Renal cortical epithelial cell (primary cell): ENCODE measurements around the gene VAV1. TPM values are rescaled to one million over a fixed set of nuclear protein-coding genes. Genes with fewer than 3 reads are reported as not detected.
"Not testable (repeated sequence)": the region's sequence is repeated elsewhere in the genome, so short reads cannot be mapped to it uniquely, and the experiment has no call there.

Source experiments
- DNase-seq: peaks from one replicate; pipeline ENCODE4 v3.0.0-alpha.2; 2011; ENCODE audit warnings: low read depth
- total RNA-seq: library from RNA; depleted of rRNA; stranded (reverse); fragments of >200 nt; gene quantifications from 2 replicates; pipeline ENCODE4 v1.2.3, GENCODE V29; 2014

Gene VAV1
- total RNA-seq, 1 donor from 2014 or later: 0.05 TPM

DNA sequence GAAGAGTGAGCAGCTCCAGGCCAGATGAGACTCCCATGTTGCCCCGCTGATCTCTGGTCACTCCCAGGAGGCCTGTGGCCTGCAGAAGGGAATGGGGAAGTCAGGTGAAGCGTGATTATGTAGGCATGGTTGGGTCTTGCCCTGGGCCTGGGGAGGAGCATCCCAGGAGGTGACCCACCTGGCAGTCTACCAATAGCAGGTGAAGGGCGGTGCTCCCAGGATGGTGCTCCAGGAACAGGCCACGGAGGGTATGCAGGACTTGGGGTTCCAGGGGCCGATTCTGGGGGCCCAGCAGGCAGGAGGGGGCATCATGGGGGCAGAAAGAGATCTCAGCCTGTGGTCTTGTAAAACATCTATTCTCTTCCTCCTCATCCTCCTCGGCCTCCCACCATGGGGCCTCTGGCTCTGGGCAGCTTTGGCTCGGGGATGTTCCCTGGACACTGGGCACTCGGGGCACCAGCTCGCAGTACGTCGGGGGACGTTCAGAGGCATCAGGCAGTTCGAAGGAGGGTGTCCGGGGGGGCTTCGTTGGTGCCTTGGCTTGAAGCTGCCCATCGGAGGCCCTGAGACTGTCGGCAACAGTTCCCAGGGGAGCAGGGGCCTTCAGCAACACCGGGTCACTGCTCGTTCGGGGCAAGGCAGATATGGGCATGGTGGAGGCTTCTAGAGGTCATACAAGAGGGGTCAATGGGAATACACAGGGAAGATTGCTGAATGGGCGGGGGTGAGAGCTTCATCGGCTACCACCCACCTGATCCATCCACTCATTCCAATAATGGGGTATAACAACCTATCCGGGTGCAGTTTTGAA is 17.6 kb upstream of the VAV1 start:
- DNase-seq: no peak

DNA sequence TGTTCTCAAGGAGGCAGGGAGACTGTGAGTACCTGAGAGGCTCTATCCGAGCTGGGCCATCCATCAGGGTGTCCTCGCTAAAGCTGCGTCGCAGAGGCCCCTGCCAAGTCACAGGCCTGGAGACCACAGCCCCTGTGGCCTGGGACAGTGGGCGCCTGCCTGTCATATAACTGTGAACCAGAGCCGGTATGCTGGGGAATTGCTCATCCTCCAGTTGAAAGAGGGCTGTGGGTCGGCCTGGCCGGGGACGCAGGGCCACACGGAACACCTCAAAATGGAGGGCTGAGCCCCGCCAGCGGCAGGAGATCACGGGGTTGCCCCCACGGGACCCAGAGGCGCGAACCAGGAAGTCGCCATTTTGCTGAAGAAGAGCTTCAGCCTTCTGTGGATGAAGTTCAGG is 11.9 kb upstream of the VAV1 start:
- no peak for DNase-seq

DNA sequence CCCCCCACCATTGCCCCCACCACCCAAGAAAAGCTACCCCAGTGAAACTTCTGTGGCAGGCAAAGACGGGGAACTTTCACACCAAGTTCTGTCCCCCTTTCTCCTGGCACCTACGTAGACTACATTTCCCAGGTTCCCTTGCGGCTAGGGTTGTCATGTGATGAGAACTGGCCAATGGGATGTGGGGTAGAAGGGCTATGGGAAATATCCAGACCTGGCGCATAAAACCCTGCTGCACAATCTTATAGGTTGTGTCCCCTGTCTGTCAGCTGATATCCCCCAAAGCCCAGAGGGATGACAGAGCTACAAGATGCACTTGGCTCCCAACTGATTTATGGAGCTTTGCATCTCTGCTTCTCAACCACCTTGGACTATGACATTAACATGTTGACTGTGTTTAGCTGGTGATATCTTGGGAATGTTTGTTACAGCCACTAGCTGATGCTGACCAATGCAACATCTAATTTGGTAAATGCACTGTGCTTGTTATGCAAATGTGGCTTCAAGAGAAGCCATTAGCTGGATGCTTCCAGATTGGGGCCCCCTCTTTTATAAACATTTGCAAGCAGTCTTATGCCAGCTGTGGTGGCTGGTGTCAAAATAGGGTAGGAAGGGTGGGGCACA is 11.3 kb upstream of the VAV1 start:
- DNase-seq: no peak

DNA sequence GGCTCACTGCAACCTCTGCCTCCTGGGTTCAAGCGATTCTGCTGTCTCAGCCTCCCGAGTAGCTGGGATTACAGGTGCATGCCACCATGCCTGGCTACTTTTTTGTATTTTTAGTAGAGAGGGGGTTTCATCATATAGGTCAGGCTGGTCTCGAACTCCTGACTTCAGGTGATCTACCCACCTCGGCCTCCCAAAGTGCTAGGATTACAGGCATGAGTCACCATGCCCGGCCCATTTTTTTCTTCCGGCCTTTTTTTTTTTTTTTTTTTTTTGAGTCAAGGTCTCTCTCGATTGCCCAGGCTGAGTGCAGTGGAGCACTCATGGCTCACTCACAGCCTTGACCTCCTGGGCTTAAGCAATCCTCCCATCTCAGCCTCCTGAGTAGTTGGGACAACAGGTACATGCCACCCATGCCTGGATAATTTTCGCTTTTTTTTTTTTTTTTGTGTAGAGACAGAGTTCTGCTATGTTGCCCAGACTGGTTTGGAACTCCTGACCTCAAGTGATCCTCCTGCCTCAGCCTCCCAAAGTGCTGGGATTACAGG is 10.2 kb upstream of the VAV1 start:
- DNase-seq: not testable (repeated sequence)

DNA sequence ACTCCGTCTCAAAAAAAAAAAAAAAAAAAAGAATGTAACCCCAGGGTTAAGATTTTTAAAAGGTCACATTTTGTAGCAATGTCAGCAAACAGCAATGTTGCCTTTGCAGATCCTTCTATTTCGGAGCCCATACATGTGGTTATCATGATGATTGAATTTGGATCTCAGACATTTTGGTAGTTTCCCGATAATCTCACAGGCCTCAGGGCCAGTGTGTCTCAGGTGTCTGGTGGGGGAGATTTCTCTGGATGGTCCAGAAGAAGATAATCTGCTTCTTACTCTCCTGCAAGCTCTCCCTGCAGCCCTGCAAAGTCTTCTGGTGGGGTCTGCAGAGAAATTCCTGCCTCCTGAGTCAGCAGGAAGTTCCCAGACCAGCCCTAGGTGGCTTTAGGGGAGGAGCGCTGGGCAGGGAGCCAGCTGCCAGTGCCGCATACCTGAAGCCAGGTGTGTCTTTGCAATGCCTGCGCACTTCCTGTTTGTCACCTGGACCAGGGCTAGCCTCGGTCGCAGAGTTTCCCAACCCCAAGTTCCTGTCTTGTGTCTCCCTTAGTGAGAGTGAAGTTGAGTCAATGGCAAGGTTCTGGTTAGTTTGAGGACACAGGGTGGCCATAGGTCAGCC is 6.7 kb upstream of the VAV1 start:
- peak; percentile 70 for DNase-seq

DNA sequence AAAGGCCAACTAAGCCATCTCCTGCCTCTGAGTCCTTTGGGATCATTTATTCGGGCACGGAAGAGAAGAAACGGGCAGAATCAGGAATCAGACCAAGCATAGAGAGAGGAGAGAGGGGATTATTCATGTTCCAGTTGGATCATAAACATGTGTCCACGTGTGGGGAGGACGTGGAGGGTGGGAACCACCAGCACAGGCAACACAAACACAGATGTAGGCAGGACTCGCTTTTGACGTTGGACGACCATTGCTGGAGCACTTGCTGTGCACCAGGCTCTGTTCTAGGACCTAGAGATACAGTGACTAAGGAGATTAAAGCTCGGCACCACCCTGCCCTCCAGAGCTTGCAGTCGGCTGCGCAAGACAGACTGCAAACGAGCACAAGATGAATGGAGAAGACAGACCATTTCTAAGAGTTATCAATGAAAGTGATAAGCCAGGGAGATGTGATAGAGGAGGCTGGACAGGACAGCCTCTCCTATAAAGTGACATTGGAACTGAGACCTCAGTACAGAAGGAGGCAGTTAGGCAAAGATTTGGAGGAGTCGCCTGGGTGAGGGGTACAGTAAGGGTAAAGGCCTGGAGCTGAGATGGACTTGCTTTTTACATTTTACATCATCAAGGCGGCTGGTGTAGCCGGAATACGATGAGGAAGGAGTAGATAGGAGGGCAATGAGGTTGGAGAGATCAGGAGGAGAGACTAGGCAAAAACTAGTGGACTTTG is 6.0 kb upstream of the VAV1 start:
- no peak for DNase-seq

DNA sequence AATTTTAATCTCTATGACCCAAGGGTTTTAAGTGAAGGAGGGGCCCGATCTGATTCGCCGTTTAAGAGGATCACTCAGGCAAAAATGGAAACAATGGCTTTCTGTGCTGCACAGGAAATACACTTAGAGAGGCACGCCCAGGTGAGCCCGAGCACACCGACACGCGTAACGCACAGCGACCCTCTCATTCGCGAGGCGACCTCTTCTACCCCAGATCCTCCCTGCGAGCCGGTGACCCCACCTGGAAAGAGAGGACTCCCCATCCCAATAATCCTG is 5.5 kb upstream of the VAV1 start:
- DNase-seq: peak; percentile 30

DNA sequence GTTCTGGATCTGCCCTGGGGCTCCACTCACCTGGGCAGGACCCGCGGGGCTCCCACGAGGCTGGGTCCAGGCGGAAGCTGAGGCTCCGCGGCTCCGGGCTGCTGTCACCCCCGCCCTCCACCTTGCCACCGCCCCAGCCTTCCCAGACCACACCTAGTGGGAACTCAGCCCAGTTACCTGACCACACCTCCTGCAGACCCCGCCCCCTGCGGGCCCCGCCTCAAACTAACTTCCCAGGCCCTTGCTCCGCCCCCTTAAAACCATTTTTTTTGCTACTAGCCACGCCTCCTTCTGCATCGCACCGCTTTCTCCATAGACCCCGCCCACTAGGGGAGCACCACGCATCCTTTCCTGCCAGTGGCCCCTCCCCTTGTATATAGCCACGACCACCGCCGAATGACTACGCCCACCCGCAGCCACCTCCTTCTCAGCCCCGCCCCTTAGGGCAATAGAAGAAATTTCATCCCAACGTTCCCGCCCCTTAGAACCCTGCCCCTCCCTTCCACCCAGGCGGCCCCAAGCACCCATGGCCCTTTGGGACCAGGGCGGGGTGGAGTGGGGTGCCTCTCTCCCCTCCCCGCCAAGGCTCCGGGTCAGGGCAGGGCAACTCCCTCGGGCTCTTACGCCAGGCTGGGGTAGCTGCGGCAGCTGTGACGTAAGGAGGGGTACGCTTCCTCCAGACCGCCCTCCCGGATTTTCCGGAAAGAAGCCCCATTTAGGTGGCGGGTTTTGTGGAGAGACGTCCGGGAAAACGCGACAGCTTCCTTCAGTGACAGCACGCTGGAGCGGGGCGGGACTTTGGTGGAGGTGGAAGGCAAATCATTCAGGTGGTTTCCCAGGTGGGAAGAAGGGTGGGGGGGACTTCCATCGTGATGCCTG is 4.9 kb upstream of the VAV1 start, which contains the start of gene SH2D3A:
TSS of gene SH2D3A (minus strand) at position 79 of the 879 bp plus-strand sequence. CDS start 3,687 bp downstream, outside the sequence.
- peak; percentile 62 for DNase-seq

DNA sequence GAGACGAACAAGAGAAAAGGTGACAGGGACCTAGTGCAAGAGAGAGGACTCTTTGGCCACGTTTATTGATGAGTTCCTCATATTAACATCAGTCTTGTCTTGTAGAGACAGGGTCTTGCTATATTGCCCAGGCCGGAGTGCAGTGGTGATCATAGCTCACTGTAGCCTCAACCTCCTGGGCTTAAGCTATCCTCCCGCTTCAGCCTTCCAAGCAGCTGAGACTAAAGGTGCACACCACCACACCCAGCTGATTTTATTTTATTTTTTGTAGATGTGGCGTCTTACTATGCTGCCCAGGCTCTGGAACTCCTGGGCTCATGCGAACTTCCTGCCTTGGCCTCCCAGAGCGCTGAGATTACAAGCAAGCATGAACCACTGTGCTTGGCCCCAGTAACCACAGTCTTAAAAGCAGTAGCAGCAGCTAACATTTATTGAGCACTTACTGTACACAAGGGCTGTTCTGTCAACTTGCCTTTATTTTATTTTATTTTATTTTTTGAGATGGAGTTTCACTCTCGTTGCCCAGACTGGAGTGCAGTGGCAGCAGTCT is 4.2 kb upstream of the VAV1 start:
- DNase-seq: no peak

DNA sequence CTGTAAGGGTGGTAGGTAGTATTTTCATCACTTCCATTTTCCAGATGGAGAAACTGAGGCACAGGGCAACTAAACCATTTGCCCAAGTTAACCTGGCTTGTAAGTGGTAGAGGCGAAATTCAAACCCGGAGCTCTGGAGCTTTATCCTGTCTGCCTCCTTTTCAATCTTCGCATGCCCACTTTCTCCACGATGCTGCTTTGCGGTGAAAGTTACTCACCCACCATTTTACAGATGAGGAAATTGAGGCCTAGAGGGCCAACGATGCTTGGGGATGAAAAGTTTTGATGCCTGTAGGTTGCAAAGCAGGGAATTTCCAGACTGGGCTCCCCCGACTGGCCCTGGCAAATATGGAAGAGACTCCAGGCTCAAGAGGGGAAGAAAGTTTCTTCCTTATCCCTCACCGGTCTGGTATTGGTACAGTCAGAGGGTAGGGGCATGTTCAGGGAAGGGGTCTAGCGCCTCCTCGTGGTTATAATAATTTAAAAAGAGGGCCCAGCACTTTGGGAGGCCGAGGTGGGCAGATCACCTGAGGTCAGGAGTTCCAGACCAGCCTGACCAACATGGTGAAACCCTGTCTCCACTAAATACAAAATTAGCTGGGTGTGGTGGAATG is 3.4 kb upstream of the VAV1 start:
- DNase-seq: no peak

DNA sequence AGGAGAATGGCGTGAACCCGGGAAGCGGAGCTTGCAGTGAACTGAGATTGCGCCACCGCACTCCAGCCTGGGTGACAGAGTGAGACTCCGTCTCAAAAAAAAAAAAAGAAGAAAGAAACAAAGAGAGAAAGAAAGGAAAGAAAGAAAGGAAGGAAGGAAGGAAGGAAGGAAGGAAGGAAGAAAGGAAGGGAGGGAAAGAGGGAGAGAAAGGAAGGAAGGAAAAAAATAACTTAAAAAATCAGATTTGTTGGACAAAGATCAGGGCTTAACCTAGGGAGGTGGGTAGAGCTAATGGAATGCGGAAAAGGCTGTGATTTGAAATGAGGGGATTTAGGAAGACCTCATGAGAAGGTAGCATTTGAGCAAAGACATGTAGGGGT is 870 bp upstream of the VAV1 start:
- DNase-seq: not testable (repeated sequence)

DNA sequence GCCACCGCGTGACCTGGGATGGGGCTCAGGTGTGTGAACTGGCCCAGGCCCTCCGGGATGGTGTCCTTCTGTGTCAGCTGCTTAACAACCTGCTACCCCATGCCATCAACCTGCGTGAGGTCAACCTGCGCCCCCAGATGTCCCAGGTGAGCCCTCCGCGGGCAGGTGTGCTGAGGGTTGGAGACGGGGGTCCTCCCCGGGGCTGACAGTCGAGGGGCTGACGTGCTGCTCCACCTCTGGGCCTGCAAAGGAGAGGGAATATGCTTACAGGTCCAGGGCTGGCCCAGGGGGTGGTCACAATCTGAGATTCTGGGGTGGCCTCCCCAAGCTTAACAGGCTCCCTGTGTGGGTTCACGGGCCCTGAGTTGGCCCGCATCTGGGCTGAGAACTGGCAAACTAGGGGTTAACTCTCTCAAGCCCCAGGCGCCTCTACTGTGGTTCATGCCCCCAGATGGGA is 386 bp downstream of the VAV1 start:
- no peak for DNase-seq

DNA sequence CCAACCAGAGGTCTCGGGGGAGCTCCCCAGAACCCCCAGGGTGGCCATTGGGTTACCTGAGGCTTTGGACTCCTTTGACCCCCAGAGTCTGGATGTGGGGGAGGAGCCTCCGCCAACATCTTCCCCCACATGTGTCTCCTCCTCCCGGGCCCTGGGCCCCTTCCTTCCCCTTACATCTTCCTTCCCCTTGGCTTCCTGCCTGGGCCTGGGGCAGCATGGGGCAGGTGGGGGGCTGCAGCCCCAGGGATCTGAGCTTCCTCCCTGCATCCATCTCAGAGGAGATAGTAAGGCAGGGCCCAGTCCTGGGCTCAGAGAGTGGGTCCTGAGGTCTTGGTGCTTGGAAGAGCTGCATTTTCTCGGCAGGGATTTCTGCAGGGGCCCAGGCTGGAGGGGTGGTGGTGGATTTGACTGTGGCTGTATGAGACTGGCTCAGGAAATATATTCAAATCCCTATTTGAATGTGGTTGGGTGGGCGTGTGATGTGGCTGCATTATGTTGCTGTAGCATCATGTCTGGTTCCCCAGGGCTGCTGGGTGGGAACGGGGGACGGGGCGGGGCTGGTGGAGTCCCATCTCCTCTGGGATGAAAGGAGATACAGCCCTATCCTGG is 919 bp downstream of the VAV1 start:
- DNase-seq: no peak

DNA sequence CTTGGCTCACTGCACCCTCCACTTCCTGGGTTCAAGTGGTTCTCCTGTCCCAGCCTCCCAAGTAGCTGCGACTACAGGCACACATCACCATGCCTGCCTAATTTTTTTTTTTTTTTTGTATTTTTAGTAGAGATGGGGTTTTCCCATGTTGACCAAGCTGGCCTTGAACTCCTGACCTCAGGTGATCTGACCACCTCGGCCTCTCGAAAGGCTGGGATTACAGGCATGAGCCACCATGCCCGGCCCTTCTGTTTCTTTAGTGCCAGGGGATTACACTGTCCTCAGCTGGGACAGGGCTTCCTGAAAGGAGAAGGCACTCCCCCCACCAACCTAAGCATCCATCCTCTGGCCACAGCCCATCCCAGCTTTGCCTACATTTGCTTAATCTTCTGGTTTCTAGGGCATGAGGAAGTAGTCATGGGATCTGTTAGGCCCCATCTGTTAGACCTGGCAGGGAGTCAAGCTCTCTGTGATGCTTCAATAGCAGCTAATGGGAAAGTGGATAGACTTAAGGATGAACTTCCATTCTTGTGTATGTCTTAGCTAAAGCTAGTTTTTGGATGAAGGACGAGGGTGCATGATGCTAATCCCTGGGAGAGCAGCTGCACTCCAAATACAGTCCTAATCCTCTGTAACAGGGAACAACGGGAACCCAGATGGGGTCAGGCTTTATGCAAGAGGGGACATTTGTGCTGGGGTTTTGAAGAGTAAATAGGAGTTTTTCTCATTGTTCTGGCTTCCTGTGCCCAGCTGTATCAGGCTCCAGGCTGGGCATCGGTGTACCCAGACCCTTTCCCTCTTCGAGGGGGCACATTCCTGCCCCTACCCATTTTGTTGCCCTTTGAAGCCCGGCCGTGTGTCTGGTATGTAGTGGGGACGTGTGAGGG is 2.6 kb downstream of the VAV1 start:
- DNase-seq: no peak

DNA sequence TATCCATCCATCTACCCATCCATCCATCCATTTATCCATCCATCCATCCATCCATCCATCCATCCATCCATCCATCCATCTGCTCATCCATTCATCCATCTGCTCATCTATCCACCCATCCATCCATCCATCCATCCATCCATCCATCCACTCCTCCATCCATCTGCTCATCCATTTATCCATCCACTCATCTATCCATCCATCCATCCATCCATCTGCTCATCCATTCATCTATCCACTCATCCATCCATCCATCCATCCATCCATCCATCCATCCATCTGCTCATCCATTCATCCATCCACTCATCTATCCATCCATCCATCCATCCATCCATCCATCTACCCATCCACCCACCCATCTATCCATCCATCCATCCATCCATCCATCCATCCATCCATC is 3.5 kb downstream of the VAV1 start:
- DNase-seq: not testable (repeated sequence)

DNA sequence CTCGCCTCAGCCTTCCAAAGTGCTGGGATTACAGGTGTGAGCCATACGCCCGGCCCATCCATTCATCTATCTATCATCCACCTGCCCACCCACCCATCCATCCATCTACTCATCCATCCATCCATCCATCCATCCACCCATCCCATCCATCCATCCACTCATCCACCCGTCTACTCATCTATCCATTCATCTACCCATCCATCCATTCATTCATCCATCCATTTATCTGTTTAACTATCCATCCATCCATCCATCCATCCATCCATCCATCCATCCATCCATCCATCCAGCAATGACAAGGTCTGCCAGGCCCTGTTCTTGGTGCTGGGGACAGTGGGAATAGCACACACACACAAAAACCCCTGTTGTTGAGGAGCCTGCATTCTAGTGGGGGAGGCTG is 4.5 kb downstream of the VAV1 start:
- no peak for DNase-seq

DNA sequence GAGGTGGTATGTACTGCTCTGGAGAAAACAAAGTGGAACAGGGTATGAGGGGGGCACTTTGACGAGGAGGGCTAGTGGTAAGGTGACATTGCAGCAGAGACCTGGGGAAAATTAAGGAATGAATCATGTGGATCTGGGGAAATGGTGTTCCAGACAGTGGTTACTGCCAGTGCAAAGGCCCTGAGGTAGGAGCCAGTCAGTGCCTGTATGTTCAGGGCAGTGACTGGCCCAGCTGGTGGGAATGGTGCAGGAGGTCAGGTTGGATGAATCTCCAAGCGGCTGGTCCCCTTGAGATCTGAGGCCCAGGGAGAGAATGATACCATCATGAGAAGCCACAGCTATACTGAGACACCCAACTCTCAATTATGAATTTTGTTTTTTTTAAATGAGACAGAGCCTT is 4.9 kb downstream of the VAV1 start:
- no peak for DNase-seq

DNA sequence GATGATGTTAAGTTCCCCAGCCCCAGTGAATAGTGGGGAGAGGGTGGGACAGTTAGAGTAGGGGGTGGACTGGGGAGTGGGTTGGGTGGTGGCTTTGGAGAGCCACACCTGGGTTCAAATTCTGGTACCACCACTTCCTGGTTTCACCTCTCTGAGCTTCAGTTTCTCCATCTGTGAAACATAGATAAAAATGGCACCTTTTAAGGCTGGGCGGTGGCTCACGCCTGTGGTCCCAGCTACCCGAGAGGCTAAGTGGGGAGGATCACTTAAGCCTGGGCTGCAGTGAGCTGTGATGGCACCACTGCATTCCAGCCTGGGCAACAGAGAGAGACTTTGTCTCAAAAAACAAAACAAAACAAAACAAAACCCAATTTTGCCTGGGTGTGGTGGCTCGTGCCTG is 5.9 kb downstream of the VAV1 start:
- no peak for DNase-seq

DNA sequence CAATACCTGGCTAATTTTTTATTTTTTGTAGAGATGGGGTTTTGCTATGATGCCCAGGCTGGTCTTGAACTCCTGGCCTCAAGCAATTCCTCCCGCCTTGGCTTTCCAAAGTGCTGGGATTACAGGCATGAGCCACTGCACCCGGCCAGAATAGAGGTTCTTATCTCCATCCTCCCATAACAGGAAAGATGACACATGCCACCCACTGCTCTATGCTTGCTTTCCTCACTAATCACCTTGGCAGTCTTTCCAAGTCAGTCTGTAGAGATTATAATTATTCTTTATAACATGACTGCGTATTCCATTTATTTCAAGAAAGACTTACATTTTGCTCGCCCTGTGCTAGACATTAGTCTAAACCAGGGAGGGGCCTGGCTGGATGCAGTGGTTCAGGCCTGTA is 6.7 kb downstream of the VAV1 start:
- no peak for DNase-seq
